ENCODE measurements around the gene MSH5. TPM values are rescaled to one million over a fixed set of nuclear protein-coding genes. Genes with fewer than 3 reads are reported as not detected.
A peak's percentile ranks its signal among the peaks of the same experiment; 100 is the strongest.

MSH5 gene
- total and polyA plus RNA-seq, 2 of the 13 experiments (the other 11 are each of a cell fraction or from before 2014, with no cell fraction given), result 10.2 to 38.7 TPM

GRCh38 chr6:31737315-31737990 is 2.4 kb upstream of the MSH5 start (continued):
- TF ChIP-seq ZNF142 (CRISPR knock-in tag; IDR thresholded peaks at IDR 0.05) (no peak), NPAS2 (CRISPR knock-in tag; IDR thresholded peaks at IDR 0.05; ENCODE audit: borderline replicate concordance) (no peak), ZNF598 (CRISPR knock-in tag; IDR thresholded peaks at IDR 0.05; ENCODE audit: borderline replicate concordance) (peak; percentile 13; the same call in 1 of the 2 replicates), SCMH1 (CRISPR knock-in tag; IDR thresholded peaks at IDR 0.05; ENCODE audit: borderline replicate concordance) (no peak), ZNF597 (CRISPR knock-in tag; IDR thresholded peaks at IDR 0.05) (no peak), SAFB2 (CRISPR knock-in tag; IDR thresholded peaks at IDR 0.05; ENCODE audit: borderline replicate concordance, low read depth) (no peak), ZNF362 (CRISPR knock-in tag; IDR thresholded peaks at IDR 0.05; ENCODE audit: borderline replicate concordance) (no peak), SIX4 (CRISPR knock-in tag; IDR thresholded peaks at IDR 0.05) (no peak), HNRNPH1 (optimal IDR thresholded peaks at IDR 0.05; ENCODE audit: low read depth, low read length) (no peak), RERE (CRISPR knock-in tag; IDR thresholded peaks at IDR 0.05; ENCODE audit: low read depth) (peak; percentile 77), TEF (CRISPR knock-in tag; IDR thresholded peaks at IDR 0.05) (no peak), ZNF788 (CRISPR knock-in tag; IDR thresholded peaks at IDR 0.05; ENCODE audit: borderline replicate concordance) (peak; percentile 57; the same call in 1 of the 2 replicates)

Data from HepG2 (cell line).